GM19463 (cell line): Measurements from ENCODE around the gene KIT.

Experiments used
- ATAC-seq: cut with Tn5 transposase; IDR thresholded peaks from one replicate; pipeline ENCODE4 v1.9.1; 2021; ENCODE audit warnings: mild to moderate bottlenecking, moderate library complexity; ENCODE audit not compliant: unreplicated experiment

Gene KIT

GRCh38 chr4:54659749-54660535 is 2.2 kb downstream of the KIT start:
- ATAC-seq = no peak

GRCh38 chr4:54660591-54660990 is 2.8 kb downstream of the KIT start:
- ATAC-seq = no peak

GRCh38 chr4:54661169-54661568 is 3.4 kb downstream of the KIT start:
- ATAC-seq = no peak

GRCh38 chr4:54661686-54662085 is 3.9 kb downstream of the KIT start:
- ATAC-seq = no peak

GRCh38 chr4:54662123-54662522 is 4.4 kb downstream of the KIT start:
- ATAC-seq = no peak

GRCh38 chr4:54662901-54663585 is 5.3 kb downstream of the KIT start:
- no peak for ATAC-seq

GRCh38 chr4:54664400-54664799 is 6.6 kb downstream of the KIT start:
- no peak for ATAC-seq

GRCh38 chr4:54668014-54668611 is 10.4 kb downstream of the KIT start:
- ATAC-seq = no peak

- ATAC-seq = no peak
These were observed 12.1 kb downstream of the KIT start for GRCh38 chr4:54669831-54670230.

GRCh38 chr4:54675721-54676461 is 18.1 kb downstream of the KIT start:
- no peak for ATAC-seq

- no peak for ATAC-seq
These were observed 18.9 kb downstream of the KIT start for GRCh38 chr4:54676658-54677057.

- no peak for ATAC-seq
These were observed 19.7 kb downstream of the KIT start for GRCh38 chr4:54677416-54677815.

- ATAC-seq = no peak
These were observed 20.3 kb downstream of the KIT start for GRCh38 chr4:54677853-54678650.

- no peak for ATAC-seq
These were observed 21.1 kb downstream of the KIT start for GRCh38 chr4:54678826-54679225.

- ATAC-seq = no peak
These were observed 22.1 kb downstream of the KIT start for GRCh38 chr4:54679813-54680212.

- peak; percentile 55 for ATAC-seq
These were observed 26.0 kb downstream of the KIT start for GRCh38 chr4:54683616-54684346.

- no peak for ATAC-seq
These were observed 28.1 kb downstream of the KIT start for GRCh38 chr4:54685810-54686209.

- ATAC-seq = peak; percentile 38
These were observed 30.4 kb downstream of the KIT start for GRCh38 chr4:54687887-54688841.

GRCh38 chr4:54695337-54695736 is 37.6 kb downstream of the KIT start:
- no peak for ATAC-seq
